Measurements from ENCODE around the gene ITPRID2.

The ITPRID2 gene

DNA sequence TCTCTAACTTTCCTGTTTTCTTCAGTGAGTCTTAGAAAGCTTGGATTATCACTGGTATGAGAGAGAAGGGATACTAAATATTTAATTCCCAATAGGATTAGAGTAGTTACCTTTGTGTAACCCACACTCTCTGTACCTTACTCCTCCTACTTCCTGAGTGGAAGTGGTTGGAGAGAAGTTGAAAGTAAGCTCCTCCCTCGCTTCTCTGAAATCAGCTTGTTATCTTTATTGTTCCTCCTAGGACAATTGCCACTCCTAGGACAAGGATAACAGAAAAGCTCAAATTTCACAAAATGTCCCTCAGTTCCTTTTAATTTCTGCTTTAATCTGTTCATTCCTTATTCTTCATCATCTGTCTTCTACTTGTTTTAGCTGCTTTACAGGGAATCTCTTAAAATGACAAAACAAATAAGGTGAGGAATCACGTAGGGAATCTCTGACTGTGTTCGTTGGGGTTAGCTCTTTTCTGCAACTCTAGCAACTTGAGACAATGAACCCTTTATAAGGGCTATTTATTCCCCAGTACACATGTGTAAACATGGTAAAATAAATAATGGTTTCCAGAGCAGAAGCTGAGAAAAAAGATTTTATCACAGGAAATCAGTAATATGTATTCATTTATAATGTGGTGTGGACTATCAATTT is 8.6 kb downstream of the ITPRID2 start:
- H3K9me3 Mint-ChIP-seq = no peaks in the 10 kb centered on the region
- H3K4me1 Mint-ChIP-seq = peaks cover 45% of the 10 kb centered on the region
- no peak overlapping the region for H3K4me3 Mint-ChIP-seq
- TF ChIP-seq, protein P1, sequence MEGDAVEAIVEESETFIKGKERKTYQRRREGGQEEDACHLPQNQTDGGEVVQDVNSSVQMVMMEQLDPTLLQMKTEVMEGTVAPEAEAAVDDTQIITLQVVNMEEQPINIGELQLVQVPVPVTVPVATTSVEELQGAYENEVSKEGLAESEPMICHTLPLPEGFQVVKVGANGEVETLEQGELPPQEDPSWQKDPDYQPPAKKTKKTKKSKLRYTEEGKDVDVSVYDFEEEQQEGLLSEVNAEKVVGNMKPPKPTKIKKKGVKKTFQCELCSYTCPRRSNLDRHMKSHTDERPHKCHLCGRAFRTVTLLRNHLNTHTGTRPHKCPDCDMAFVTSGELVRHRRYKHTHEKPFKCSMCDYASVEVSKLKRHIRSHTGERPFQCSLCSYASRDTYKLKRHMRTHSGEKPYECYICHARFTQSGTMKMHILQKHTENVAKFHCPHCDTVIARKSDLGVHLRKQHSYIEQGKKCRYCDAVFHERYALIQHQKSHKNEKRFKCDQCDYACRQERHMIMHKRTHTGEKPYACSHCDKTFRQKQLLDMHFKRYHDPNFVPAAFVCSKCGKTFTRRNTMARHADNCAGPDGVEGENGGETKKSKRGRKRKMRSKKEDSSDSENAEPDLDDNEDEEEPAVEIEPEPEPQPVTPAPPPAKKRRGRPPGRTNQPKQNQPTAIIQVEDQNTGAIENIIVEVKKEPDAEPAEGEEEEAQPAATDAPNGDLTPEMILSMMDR (IDR thresholded peaks at IDR 0.05; ENCODE audit: unreplicated experiment in 3 of 3) = no peak
- no peaks in the 10 kb centered on the region for H3K27me3 Mint-ChIP-seq (ENCODE audit: low read depth)
- peaks cover 72% of the 10 kb centered on the region for H3K36me3 Mint-ChIP-seq (ENCODE audit: low read depth)
- no peak overlapping the region for H3K27ac Mint-ChIP-seq

DNA sequence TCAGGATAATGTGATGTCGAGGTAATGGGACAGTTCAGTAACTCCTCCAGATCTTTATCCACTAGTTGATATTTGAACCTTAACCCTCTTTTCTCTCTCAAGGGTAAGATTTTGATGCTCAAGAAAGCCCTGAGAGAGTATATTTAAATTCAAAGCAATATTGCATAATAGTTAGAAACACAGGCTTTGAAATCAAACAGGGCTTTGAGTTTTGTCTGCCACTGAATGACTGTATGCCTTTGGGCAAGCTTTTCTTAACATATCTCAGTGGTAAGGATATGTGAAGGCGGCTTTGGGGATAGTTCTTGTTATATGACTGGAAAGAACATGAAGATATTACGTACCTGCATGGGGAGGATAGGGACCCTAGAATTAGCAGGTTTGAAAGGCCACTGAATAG is 11.1 kb downstream of the ITPRID2 start:
- peak overlapping the region in 2 of 3 experiments; percentile 53 to 56 for H3K27ac Mint-ChIP-seq
- no peaks in the 10 kb centered on the region for H3K27me3 Mint-ChIP-seq (ENCODE audit: low read depth)
- peak overlapping the region in 1 of 3 experiments; percentile 3 for H3K4me3 Mint-ChIP-seq
- peaks cover 71% of the 10 kb centered on the region for H3K36me3 Mint-ChIP-seq (ENCODE audit: low read depth)
- TF ChIP-seq, protein P1 (IDR thresholded peaks at IDR 0.05; ENCODE audit: unreplicated experiment in 3 of 3) = no peak
- no peaks in the 10 kb centered on the region for H3K9me3 Mint-ChIP-seq
- H3K4me1 Mint-ChIP-seq = peaks cover 30% of the 10 kb centered on the region

DNA sequence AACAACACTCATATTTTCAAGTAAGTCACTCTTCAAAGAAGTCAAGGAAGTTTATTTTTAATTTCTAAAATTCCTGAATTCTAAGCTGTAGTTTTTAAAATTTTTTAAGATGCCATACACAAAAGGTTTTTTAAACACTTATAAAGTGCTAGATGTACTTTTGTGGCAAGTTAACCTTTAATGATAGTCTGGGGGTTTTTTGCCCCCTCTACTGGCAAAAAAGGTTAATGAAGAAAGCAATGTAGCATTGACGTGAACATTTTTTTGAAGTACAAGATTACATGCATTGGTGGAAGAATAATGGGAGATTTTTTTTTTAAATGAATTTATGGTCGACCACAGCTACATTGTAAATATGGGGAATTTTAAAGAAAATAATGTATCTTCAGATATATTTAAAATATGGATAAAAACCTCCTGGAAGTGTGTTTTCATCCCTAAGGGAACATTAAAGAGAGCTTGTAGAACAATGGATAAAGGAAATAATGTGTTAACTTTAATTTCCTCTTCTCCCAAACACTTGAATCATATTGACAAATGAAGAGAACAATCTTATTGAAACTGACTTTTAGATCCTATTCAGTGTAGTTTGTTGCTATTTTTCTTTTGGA is 12.6 kb downstream of the ITPRID2 start:
- Mint-ChIP-seq H3K4me1 (peaks cover 26% of the 10 kb centered on the region), H3K4me3 (peak overlapping the region in 1 of 3 experiments; percentile 20), H3K36me3 (ENCODE audit: low read depth) (peaks cover 76% of the 10 kb centered on the region), H3K9me3 (no peaks in the 10 kb centered on the region), H3K27me3 (ENCODE audit: low read depth) (no peaks in the 10 kb centered on the region), H3K27ac (peak overlapping the region; percentile 3 to 30 (median 16))
- TF ChIP-seq, protein P1 (IDR thresholded peaks at IDR 0.05; ENCODE audit: unreplicated experiment in 3 of 3) = peak; percentile 62 to 78 (median 64)

DNA sequence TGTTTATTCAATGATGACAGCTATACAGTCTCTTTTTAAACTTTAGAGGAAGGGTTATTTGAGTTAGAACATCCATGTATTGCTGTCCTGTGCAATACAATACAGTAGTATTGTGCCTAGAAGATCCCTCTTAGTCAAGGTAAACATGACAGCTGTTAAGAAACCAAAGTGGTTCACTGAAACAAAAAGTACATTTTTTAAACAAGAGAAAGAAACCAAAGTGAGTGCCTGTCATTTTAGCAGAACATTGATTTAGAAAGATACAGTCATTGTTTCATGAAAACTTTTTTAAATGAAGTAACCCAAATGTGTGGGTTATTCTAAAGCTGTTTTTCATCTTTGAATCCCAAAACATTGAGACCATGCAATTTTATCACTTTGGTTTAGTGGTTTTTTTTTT is 15.5 kb downstream of the ITPRID2 start:
- H3K9me3 Mint-ChIP-seq = no peaks in the 10 kb centered on the region
- TF ChIP-seq, protein P1 (IDR thresholded peaks at IDR 0.05; ENCODE audit: unreplicated experiment in 3 of 3) = no peak
- no peaks in the 10 kb centered on the region for H3K27me3 Mint-ChIP-seq (ENCODE audit: low read depth)
- H3K4me1 Mint-ChIP-seq = peaks cover 20% of the 10 kb centered on the region
- no peak overlapping the region for H3K27ac Mint-ChIP-seq
- no peak overlapping the region for H3K4me3 Mint-ChIP-seq
- H3K36me3 Mint-ChIP-seq (ENCODE audit: low read depth) = peaks cover 74% of the 10 kb centered on the region

DNA sequence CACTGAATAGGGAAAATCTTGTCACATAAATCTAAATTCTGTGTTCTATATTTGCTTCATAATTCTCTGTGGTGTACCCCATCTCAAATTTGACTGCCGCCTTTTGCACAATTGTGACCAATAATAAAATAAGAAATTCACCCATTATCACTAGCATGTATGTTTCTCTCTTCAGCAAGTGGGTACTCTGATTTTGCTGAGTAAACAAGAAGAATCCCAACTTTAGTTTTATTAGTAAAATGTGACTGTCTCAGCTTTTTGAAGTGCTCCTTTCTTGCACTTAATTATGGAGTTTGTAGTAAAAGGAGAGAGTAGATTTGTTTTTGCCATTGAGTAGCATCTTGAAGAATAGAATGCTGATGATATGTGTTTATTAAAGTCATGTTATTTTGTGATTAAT is 16.1 kb downstream of the ITPRID2 start:
- no peaks in the 10 kb centered on the region for H3K9me3 Mint-ChIP-seq
- H3K4me1 Mint-ChIP-seq = peaks cover 18% of the 10 kb centered on the region
- H3K36me3 Mint-ChIP-seq (ENCODE audit: low read depth) = peaks cover 72% of the 10 kb centered on the region
- no peak overlapping the region for H3K4me3 Mint-ChIP-seq
- H3K27ac Mint-ChIP-seq = no peak overlapping the region
- no peaks in the 10 kb centered on the region for H3K27me3 Mint-ChIP-seq (ENCODE audit: low read depth)
- TF ChIP-seq, protein P1 (IDR thresholded peaks at IDR 0.05; ENCODE audit: unreplicated experiment in 3 of 3) = no peak

Data from nephron (organoid).